Measurements from ENCODE around the gene CPTP.

DNA sequence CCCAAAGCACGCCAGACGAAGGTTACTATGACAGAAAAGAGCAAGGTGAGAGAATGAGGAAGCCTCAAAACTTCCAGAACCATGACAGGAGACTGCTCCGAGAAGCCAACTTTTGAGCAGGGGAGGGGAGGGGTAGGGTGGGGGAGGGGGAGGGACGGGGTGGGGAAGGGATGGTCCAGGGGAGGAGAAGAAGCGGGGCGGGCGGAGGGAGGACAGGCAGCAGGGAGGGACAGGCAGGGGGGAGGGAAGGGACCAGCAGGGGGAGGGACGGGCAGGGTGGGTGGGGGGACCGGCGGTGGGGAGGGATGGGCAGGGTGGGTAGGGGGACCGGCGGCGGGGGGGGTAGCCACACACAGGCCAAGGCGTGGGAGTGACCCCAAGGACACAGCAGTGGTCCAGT, 2.2 kb upstream of the CPTP start:
- TF ChIP-seq EZH2 (IDR thresholded peaks at IDR 0.05; ENCODE audit: low read length, unreplicated experiment), result no peak
- TF ChIP-seq, protein P1, sequence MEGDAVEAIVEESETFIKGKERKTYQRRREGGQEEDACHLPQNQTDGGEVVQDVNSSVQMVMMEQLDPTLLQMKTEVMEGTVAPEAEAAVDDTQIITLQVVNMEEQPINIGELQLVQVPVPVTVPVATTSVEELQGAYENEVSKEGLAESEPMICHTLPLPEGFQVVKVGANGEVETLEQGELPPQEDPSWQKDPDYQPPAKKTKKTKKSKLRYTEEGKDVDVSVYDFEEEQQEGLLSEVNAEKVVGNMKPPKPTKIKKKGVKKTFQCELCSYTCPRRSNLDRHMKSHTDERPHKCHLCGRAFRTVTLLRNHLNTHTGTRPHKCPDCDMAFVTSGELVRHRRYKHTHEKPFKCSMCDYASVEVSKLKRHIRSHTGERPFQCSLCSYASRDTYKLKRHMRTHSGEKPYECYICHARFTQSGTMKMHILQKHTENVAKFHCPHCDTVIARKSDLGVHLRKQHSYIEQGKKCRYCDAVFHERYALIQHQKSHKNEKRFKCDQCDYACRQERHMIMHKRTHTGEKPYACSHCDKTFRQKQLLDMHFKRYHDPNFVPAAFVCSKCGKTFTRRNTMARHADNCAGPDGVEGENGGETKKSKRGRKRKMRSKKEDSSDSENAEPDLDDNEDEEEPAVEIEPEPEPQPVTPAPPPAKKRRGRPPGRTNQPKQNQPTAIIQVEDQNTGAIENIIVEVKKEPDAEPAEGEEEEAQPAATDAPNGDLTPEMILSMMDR (conservative IDR thresholded peaks at IDR 0.05; ENCODE audit: low read depth, low read length), result no peak

All from PC-3 (cell line).